ENCODE data around the gene ODAD4.
"Not testable (repeated sequence)": the region's sequence is repeated elsewhere in the genome, so short reads cannot be mapped to it uniquely, and the experiment has no call there.

ODAD4 gene

DNA sequence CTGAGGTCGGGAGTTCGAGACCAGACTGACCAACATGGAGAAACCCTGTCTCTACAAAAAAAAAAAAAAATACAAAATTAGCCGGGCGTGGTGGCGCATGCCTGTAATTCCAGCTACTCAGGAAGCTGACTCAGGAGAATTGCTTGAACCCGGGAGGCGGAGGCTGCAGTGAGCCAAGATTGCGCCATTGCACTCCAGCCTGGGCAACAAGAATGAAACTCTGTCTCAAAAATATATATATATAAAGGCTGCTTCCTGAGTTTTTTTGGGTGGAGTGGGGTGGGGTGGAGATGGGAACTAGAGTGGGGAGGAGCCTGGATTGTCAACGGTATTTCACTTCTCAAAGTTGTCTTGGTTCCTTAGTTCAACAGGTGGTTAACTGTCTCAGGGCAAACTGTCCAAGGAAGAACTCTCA is 79.9 kb downstream of the ODAD4 start:
- DNase-seq: not testable (repeated sequence)

DNA sequence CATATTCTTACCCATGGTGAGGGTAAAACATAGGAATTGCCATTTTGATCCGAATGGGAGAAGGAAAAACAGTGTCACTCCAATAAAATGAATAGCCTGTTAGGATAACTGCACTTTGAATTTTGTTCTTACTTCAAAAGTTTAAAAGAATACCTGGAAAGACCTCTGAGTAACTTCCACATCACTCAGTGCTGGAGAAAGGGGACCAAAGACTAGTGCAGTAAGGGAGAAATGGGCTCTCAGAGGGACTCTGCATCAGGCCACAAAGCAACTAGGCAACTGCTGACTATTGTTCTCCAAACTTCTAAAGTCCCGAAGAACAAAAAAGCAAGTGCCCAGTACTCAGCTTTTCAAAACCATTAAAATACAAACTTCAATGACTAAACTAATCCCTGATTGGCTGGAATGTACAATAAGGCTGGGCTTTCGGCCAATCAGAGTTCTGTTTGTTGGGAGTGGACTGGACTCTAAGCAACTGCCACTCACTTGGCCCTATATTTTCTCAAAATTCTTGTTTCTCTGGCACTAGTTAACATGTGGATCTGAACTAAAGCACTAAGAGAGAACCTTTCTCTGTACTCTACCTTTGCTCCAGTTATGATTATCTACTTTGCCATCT is 80.6 kb downstream of the ODAD4 start:
- no peak for DNase-seq

DNA sequence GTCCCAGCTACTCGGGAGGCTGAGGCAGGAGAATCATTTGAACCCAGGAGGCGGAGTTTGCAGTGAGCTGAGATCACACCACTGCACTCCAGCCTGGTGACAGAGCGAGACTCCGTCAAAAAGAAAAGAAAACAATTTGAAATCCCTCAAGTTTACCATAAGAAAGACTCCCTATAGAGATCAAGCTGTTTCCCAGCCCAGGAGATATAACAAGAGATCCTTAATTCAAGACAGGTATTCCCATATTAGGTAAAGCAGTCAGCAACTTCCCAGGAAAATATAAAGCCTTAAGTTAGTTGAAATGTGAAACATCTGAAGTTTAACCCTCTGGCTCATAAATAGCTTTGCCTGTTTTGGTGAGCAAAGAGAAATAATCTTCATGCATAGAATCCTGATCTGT is 81.9 kb downstream of the ODAD4 start:
- DNase-seq: not testable (repeated sequence)

DNA sequence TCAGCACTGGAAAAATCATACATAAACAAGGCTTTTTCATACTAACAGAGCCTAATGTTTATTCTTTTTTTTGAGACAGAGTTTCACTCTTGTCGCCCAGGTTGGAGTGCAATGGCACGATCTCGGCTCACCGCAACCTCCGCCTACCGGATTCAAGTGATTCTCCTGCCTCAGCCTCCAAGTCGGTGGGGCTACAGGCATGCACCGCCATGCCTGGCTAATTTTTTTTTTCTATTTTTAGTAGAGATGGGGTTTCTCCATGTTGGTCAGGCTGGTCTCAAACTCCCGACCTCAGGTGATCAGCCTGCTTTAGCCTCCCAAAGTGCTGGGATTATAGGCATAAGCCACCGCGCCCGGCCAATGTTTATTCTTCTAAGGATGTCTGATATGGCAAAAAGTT is 83.3 kb downstream of the ODAD4 start:
- DNase-seq: not testable (repeated sequence)
